H9 (cell line): ENCODE measurements around the gene CDKL1. TPM values are rescaled to one million over a fixed set of nuclear protein-coding genes. Genes with fewer than 3 reads are reported as not detected.

Experiments used
- DNase-seq: peaks from one replicate; pipeline ENCODE4 v3.0.0-alpha.2; 2017
- H2AFZ ChIP-seq: one replicate; pipeline ENCODE4 v1.6.1; 2013; ENCODE audit warnings: mild to moderate bottlenecking, low read length, control low read depth, moderate library complexity
- H2AK5ac ChIP-seq: 2 replicates; pipeline ENCODE4 v1.6.1; 2013; ENCODE audit warnings: low read length, control low read depth, mixed read lengths; ENCODE audit not compliant: insufficient read length
- H2BK120ac ChIP-seq: one replicate; pipeline ENCODE4 v1.6.1; 2013; ENCODE audit warnings: low read depth, mild to moderate bottlenecking, low read length, control low read depth, inconsistent platforms; ENCODE audit not compliant: poor library complexity, severe bottlenecking
- H2BK12ac ChIP-seq: 2 replicates; pipeline ENCODE4 v1.6.1; 2013; ENCODE audit warnings: low read length, control low read depth, mixed read lengths, low read depth; ENCODE audit not compliant: insufficient read length
- H2BK15ac ChIP-seq: 2 replicates; pipeline ENCODE4 v1.6.1; 2013; ENCODE audit warnings: low read depth, low read length, control low read depth
- H2BK20ac ChIP-seq: one replicate; pipeline ENCODE4 v1.6.1; 2013; ENCODE audit warnings: low read depth, mild to moderate bottlenecking, low read length, control low read depth, inconsistent platforms; ENCODE audit not compliant: poor library complexity, severe bottlenecking
- H2BK5ac ChIP-seq: 2 replicates; pipeline ENCODE4 v1.6.1; 2013; ENCODE audit warnings: low read length, control low read depth, mixed read lengths; ENCODE audit not compliant: insufficient read length
- H3K14ac ChIP-seq: 2 replicates; pipeline ENCODE4 v1.6.1; 2013; ENCODE audit warnings: low read length, control low read depth; ENCODE audit not compliant: insufficient read depth
- H3K18ac ChIP-seq: 2 replicates; pipeline ENCODE4 v1.6.1; 2013; ENCODE audit warnings: low read depth, mild to moderate bottlenecking, mixed read lengths, low read length, control low read depth; ENCODE audit not compliant: insufficient read length
- H3K23ac ChIP-seq: 2 replicates; pipeline ENCODE4 v1.6.1; 2013; ENCODE audit warnings: low read length, control low read depth, mixed read lengths, low read depth; ENCODE audit not compliant: insufficient read length
- H3K23me2 ChIP-seq: 2 replicates; pipeline ENCODE4 v1.6.1; 2013; ENCODE audit warnings: low read depth, mild to moderate bottlenecking, mixed read lengths, low read length, control low read depth; ENCODE audit not compliant: insufficient read length, poor library complexity, severe bottlenecking
- H3K27ac ChIP-seq: 2 replicates; pipeline ENCODE4 v1.5.1; 2013; ENCODE audit warnings: low read length, control low read depth, mixed read lengths, low read depth; ENCODE audit not compliant: insufficient read length
- H3K27me3 ChIP-seq: 2 replicates; pipeline ENCODE4 v1.6.1; 2013; ENCODE audit warnings: low read length, control low read depth, inconsistent platforms; ENCODE audit not compliant: insufficient read depth
- H3K4ac ChIP-seq: 2 replicates; pipeline ENCODE4 v1.6.1; 2013; ENCODE audit warnings: low read depth, mild to moderate bottlenecking, control low read depth, inconsistent platforms, low read length, moderate library complexity
- H3K4me1 ChIP-seq: 2 replicates; pipeline ENCODE4 v1.6.1; 2013; ENCODE audit warnings: low read length, control low read depth, inconsistent platforms; ENCODE audit not compliant: insufficient read depth
- H3K4me2 ChIP-seq: 2 replicates; pipeline ENCODE4 v1.6.1; 2013; ENCODE audit warnings: low read length, control low read depth, mixed read lengths; ENCODE audit not compliant: insufficient read length, insufficient read depth
- H3K56ac ChIP-seq: 2 replicates; pipeline ENCODE4 v1.6.1; 2013; ENCODE audit warnings: low read depth, mild to moderate bottlenecking, mixed read lengths, low read length, control low read depth; ENCODE audit not compliant: insufficient read length
- H3K79me1 ChIP-seq: 2 replicates; pipeline ENCODE4 v1.6.1; 2013; ENCODE audit warnings: low read depth, mild to moderate bottlenecking, moderate library complexity, low read length, control low read depth, inconsistent platforms; ENCODE audit not compliant: insufficient read depth, poor library complexity, severe bottlenecking
- H3K79me2 ChIP-seq: 2 replicates; pipeline ENCODE4 v1.6.1; 2013; ENCODE audit warnings: low read length, control low read depth, inconsistent platforms; ENCODE audit not compliant: insufficient read depth
- H3K9ac ChIP-seq: 2 replicates; pipeline ENCODE4 v1.6.1; 2013; ENCODE audit warnings: low read length, control low read depth, mixed read lengths; ENCODE audit not compliant: insufficient read length; ENCODE audit errors: extremely low read depth
- H3K9me3 ChIP-seq: one replicate; pipeline ENCODE4 v1.6.1; 2013; ENCODE audit warnings: low read depth, low read length, inconsistent platforms; ENCODE audit not compliant: control insufficient read depth
- H3T11ph ChIP-seq: one replicate; pipeline ENCODE4 v1.6.1; 2013; ENCODE audit warnings: mild to moderate bottlenecking, low read length, control low read depth, inconsistent platforms
- H4K20me1 ChIP-seq: one replicate; pipeline ENCODE4 v1.6.1; 2013; ENCODE audit not compliant: control insufficient read depth, insufficient read length, insufficient read depth
- H4K5ac ChIP-seq: 2 replicates; pipeline ENCODE4 v1.6.1; 2013; ENCODE audit warnings: low read depth, mild to moderate bottlenecking, mixed read lengths, low read length, control low read depth; ENCODE audit not compliant: insufficient read length
- H4K8ac ChIP-seq: replicated peaks from 2 replicates; pipeline ENCODE4 v1.6.1; 2013; ENCODE audit warnings: low read length, control low read depth, mixed read lengths, low read depth; ENCODE audit not compliant: insufficient read length
- H4K91ac ChIP-seq: 2 replicates; pipeline ENCODE4 v1.6.1; 2013; ENCODE audit warnings: low read depth, mild to moderate bottlenecking, moderate library complexity, mixed read lengths, low read length, control low read depth; ENCODE audit not compliant: insufficient read length
- H3K27ac Mint-ChIP-seq, 3 experiments: 2 replicates in 2 of 3; 3 replicates in 1 of 3; pipeline ENCODE4 v1.8.0; 2020 to 2021; ENCODE audit warnings: mixed read lengths in 3 of 3, mild to moderate bottlenecking in 1 of 3, moderate library complexity in 1 of 3
- H3K27me3 Mint-ChIP-seq: 2 replicates; pipeline ENCODE4 v1.8.0; 2021; ENCODE audit warnings: low read depth, mild to moderate bottlenecking, moderate library complexity, mixed read lengths
- H3K36me3 Mint-ChIP-seq, 3 experiments: 2 replicates in 2 of 3; 3 replicates in 1 of 3; pipeline ENCODE4 v1.8.0; 2020 to 2021; ENCODE audit warnings: low read depth in 3 of 3, mixed read lengths in 3 of 3; ENCODE audit not compliant: insufficient read depth in 1 of 3
- H3K4me1 Mint-ChIP-seq, 2 experiments: 2 replicates each; pipeline ENCODE4 v1.8.0; 2020; ENCODE audit warnings: mixed read lengths in 2 of 2
- H3K4me3 Mint-ChIP-seq, 2 experiments: 2 replicates in 1 of 2; 3 replicates in 1 of 2; pipeline ENCODE4 v1.8.0; 2020 to 2021; ENCODE audit warnings: mild to moderate bottlenecking in 2 of 2, mixed read lengths in 2 of 2, moderate library complexity in 1 of 2
- H3K9me3 Mint-ChIP-seq, 2 experiments: 2 replicates in 1 of 2; 3 replicates in 1 of 2; pipeline ENCODE4 v1.8.0; 2020; ENCODE audit warnings: mild to moderate bottlenecking in 2 of 2, mixed read lengths in 2 of 2, moderate library complexity in 1 of 2
- WGBS: extraction: QIAGEN DNeasy Blood & Tissue Kit; methylation state at CpG from one replicate; pipeline ENCODE4 v1.1.7; 2013; ENCODE audit warnings: missing lambda C conversion rate, low lambda C conversion rate, mixed read lengths; ENCODE audit not compliant: insufficient read length; ENCODE audit errors: extremely low coverage; 5-methylcytosine and 5-hydroxymethylcytosine counted together
- total RNA-seq: library from RNA; stranded (reverse); gene quantifications from 2 replicates; pipeline ENCODE4 v1.2.1, GENCODE V29; 2021
- TF ChIP-seq, protein P1 (sequence below): fragments of 200-600 bp; sonication (generic); conservative IDR thresholded peaks from 3 replicates; pipeline ENCODE4 v1.8.0; 2021; ENCODE audit warnings: antibody characterized with exemption, mild to moderate bottlenecking

The CDKL1 gene
- total RNA-seq, 1 experiment from 2014 or later = 0.72 TPM

DNA sequence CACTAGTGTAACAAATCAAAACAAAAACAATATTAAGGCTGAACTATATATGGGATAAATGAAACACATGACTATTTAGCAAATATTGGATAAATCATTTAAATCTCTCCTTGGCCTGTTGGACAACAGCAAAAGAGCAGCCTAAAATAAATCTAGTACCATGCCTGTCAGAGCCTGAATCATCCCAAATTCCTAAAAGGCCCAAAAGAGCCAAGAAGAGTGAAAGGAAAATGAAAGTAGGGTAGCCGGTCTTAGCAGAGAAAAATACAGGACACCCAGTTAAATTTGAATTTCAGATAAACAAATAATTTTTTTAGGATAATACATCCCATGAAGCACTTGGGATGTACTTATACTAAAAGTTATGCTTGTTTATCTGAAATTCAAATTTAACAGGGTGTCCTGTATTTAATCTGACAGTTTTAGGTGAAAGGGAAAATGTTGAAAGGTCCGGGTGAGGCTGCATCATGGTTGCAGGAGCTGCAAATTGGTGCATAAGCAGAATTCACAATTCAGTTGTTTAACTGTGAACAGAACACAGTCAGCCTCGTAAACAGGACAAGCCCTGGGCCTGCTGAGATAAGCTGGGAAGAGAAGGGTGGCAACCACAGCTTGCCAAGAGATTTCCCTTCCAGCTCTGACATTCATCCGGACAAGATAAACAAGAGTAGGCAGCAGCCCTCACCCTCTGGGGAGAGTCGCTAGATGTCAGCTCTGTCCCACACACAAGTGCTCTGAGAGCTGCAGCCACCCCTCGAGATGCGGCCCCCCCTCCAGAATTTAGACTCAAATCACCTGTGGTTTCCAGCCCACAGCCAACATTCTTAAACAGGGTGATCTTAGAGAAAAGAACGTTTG is 54.2 kb downstream of the CDKL1 start:
- no peak overlapping the region for H3K14ac ChIP-seq
- Mint-ChIP-seq H3K36me3 (no peaks in the 10 kb centered on the region), H3K9me3 (no peaks in the 10 kb centered on the region), H3K27ac (peak overlapping the region in 2 of 3 experiments; percentile 62; a peak in 1 of 7 replicates), H3K4me3 (no peak overlapping the region), H3K4me1 (peaks cover 7 to 23% of the 10 kb centered on the region in 2 experiments), H3K27me3 (no peaks in the 10 kb centered on the region; the same call in 1 of the 2 replicates)
- no peak overlapping the region for H2AK5ac ChIP-seq
- H3K27ac ChIP-seq = no peak overlapping the region
- no peak overlapping the region for H3K23ac ChIP-seq
- H3K79me2 ChIP-seq = no peaks in the 10 kb centered on the region
- TF ChIP-seq, protein P1, sequence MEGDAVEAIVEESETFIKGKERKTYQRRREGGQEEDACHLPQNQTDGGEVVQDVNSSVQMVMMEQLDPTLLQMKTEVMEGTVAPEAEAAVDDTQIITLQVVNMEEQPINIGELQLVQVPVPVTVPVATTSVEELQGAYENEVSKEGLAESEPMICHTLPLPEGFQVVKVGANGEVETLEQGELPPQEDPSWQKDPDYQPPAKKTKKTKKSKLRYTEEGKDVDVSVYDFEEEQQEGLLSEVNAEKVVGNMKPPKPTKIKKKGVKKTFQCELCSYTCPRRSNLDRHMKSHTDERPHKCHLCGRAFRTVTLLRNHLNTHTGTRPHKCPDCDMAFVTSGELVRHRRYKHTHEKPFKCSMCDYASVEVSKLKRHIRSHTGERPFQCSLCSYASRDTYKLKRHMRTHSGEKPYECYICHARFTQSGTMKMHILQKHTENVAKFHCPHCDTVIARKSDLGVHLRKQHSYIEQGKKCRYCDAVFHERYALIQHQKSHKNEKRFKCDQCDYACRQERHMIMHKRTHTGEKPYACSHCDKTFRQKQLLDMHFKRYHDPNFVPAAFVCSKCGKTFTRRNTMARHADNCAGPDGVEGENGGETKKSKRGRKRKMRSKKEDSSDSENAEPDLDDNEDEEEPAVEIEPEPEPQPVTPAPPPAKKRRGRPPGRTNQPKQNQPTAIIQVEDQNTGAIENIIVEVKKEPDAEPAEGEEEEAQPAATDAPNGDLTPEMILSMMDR = peak; percentile 43; the same call in 2 of the 3 replicates
- H2BK12ac ChIP-seq = no peak overlapping the region
- no peaks in the 10 kb centered on the region for H3K79me1 ChIP-seq
- no peak overlapping the region for H3K9ac ChIP-seq
- no peaks in the 10 kb centered on the region for H3K9me3 ChIP-seq
- no peak overlapping the region for H2BK5ac ChIP-seq
- no peak overlapping the region for H4K91ac ChIP-seq
- WGBS = no CpG with 5 or more reads among the region's 8 CpGs
- no peak overlapping the region for H3K18ac ChIP-seq
- no peaks in the 10 kb centered on the region for H4K20me1 ChIP-seq
- no peak overlapping the region for H2BK120ac ChIP-seq
- H3K56ac ChIP-seq = no peak overlapping the region
- H3K4me2 ChIP-seq = no peak overlapping the region
- H3K23me2 ChIP-seq = no peaks in the 10 kb centered on the region
- no peak overlapping the region for H2BK20ac ChIP-seq
- DNase-seq = peak; percentile 55
- H4K8ac ChIP-seq = no peak overlapping the region
- no peaks in the 10 kb centered on the region for H3K4me1 ChIP-seq
- H3K27me3 ChIP-seq = no peaks in the 10 kb centered on the region
- no peak overlapping the region for H3K4ac ChIP-seq
- no peak overlapping the region for H3T11ph ChIP-seq
- H4K5ac ChIP-seq = no peak overlapping the region
- no peak overlapping the region for H2AFZ ChIP-seq
- H2BK15ac ChIP-seq = no peak overlapping the region
